ENCODE measurements around the gene HOXB1.

The HOXB1 gene

GRCh38 chr17:48567209-48567608 is 36.4 kb upstream of the HOXB1 start:
- DNase-seq: no peak

DNA sequence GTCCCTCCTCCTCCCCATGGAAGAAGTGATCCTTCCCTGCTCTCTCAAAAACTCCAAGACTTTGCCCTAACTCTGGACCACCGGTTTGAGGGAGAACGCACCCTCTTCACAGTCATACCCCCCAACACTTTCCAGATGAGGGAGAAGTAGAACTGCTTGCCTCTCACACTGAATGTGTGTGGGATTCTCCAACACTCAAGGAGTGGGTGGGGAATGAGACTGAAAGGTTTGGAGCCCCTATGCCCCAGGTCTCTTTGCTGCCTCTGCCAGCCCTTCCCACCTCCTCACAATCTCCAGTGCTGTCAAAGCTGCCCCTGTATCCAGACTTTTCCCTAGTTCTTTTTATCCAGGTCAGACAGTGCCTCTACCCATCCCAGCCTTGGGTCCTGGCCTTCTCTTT is 35.9 kb upstream of the HOXB1 start:
- no peak for DNase-seq

GRCh38 chr17:48565925-48566710 is 35.3 kb upstream of the HOXB1 start:
- DNase-seq: no peak

DNA sequence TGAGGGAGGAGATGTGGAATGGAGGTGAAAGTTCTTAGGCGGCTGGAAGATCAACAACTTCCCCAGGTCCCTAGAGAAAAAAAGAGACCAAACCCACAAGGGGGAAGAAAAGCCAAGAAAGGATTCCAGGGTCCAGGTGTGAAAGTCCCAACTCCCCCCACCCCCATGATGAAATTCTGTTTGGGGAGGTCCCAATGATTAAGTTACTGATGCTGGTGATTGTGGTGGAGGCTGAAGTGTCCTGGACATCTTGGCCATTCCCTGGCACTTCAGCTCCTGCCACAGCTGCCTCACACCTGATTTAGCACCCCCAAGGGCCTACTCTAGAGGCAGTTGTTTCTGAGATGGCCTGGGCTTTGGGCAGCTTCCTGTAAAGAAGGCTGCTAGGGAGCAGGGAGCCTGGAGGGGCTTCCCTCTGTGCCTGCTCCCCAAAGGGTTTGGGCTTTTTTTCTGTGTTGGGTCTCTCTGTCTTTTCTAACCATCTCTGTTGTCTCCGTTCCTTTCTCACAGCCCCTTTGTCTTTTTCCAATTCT is 34.3 kb upstream of the HOXB1 start:
- no peak for DNase-seq

DNA sequence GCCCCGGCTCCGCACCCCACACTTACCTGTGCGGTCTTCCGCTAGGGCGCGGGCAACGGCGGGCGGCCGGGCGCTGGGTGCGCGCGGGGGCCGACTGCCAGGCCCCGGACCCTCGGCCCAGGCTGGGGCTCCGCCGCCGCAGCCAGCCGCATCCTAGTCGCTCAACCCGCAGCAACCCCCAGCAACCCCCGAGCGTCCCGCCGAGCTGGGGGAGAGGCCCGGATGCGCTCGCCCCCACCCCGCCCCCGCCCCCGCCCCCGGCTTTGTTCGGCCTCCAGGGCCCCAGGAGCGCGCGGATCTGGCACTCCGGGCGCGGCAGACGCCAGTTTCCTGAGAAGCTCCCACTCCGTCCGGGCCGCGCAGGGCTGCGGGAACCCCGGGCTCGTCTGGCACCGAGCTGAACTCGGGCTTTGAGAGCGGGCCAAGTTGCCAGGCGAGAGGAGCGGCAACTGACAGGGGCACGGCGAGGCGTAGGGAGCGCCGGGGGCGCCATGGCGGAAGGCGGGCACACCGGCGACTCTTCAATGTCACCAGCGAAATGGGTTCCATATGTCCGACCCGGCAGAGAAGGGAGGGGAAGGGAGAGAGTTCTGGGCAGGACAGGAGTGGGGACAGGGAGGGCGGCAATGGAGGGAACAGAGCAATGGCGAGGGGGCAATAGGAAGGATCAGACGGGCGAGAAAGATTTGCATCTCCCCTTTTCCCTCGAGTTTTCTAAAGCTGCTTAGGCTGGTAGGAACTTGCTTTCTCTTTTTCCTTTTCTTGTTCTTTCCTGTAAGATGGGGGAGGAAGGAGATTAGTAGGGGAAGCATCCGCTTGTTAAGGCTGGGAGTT is 33.6 kb upstream of the HOXB1 start:
- DNase-seq: no peak

GRCh38 chr17:48563867-48564187 is 33.0 kb upstream of the HOXB1 start:
- DNase-seq: no peak

DNA sequence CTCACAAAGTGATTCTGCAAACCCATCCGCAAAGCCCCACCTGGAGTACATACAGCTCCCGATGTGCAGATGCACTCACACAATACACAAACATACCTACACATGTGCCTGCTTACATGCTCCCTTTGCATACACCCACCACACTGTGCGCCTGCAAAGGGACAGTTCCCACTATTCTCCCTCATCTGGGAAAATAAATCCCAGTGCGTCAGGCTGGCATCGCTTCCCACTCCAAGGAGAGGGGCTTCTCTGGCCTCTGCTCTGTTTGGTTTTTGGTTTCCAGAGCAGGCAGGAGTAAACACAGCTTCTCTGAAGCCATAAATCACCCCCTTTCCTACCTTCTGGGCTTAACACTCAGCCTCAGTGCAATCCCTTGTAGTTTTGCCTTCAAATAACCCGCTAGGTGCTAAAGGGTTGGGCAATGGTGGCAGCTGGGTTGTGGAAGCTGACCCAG is 32.6 kb upstream of the HOXB1 start:
- no peak for DNase-seq

- DNase-seq: no peak
Observed at GRCh38 chr17:48562934-48563333, 32.1 kb upstream of the HOXB1 start.

- DNase-seq: no peak
Observed at GRCh38 chr17:48561884-48562810, 31.3 kb upstream of the HOXB1 start.

DNA sequence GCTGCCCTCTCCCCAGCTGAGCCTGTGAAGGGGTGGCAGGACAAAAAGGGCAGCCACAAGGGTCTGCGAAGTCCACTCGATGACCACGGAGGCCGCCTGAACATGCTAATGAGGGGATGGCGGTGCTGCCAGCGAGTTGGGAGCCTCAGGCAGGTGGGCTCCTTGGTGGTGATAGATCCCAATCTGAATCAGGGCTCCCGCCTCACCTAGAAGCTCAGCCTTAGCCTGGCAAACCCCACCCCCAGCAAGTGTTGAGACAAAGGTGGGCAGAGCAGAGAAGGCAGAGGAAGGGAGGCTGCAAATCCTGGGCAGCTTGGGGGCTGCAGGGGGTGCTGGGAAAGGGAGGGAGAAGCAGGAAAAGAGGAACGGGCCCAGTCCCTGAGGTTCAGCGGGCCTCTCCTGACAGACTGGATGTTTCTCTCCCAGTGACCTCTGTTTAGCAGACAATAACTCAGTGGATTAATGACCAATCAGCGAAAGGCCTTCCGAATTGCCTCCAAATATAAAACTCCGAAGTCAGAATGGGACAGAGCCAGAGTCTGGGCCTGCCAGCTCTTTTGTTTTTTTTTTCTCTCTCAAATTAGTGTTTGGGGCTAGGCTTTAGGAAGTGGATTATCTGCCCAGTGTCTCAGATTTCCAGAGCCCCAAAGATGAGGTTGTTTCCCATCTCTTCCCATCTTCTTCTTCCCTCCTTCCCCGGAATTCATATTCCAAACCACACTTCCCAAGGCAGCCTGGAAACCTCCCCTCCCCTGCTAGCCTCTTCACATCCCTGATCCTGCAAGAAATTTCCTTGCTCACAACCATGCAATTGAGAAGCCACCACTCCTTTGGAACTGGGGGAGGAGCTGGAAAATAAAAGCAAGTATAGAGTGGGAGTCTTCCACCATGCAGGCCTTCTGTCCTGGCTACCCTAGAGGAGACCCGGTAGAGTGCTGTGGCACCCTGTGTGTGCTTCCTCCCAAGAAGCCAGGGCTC is 29.3 kb upstream of the HOXB1 start:
- DNase-seq: no peak

DNA sequence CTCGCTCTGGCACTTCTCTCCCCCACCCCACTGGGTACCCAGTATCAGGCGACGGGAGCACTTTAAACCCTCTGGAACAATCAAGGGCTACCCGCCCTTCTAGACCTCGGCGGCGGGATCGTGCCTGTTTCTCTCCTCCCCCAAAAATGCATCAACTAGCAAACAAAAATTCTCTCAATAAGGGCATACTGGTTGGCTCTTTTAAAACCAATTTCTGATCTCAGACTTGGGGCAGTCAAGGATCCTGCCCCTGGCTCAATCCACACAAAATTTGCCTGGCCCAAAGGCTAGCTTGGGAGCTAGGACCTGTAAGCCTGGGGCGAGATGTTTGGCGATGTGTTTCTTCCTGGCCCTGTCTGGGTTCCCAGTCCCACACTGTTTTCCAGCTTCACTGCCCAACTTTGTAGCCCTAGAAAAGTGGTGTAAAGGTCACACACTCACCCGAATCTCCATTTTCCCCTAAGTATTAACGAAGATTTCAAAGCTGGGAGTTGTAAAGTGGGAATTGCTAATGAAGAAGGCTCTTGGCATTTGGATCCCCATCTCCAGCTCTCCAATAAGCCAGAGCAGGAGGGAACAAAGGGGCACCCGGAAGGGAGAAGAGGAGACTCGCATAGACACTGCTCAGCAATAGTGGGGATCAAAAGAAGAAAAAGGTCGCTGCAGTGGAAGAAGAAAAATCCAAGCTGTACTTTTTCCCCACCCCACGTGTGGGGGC is 28.5 kb upstream of the HOXB1 start:
- no peak for DNase-seq

- no peak for DNase-seq
Observed at GRCh38 chr17:48558831-48559121, 28.0 kb upstream of the HOXB1 start.

GRCh38 chr17:48558057-48558830 is 27.4 kb upstream of the HOXB1 start:
- no peak for DNase-seq

GRCh38 chr17:48556576-48557401 is 26.0 kb upstream of the HOXB1 start:
- no peak for DNase-seq

DNA sequence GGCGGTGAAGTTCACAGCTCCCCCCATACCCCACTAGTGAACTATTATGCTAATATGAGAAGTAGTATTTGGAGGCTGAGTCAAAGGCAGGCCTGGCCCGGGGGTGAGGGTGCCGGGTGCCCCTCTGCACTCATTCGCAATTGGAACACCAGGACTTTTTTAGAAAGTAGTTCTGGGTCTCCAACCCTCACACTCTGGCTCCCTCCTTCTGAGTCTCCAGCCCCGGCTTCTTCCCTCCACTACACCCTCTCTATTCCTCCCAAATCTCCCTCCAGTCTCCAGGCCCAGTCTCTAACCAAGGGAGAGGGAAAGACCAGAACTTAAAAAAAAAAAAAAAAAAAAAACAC is 25.4 kb upstream of the HOXB1 start:
- DNase-seq: no peak

- DNase-seq: peak; percentile 50
Observed at GRCh38 chr17:48555258-48556228, 24.7 kb upstream of the HOXB1 start.

DNA sequence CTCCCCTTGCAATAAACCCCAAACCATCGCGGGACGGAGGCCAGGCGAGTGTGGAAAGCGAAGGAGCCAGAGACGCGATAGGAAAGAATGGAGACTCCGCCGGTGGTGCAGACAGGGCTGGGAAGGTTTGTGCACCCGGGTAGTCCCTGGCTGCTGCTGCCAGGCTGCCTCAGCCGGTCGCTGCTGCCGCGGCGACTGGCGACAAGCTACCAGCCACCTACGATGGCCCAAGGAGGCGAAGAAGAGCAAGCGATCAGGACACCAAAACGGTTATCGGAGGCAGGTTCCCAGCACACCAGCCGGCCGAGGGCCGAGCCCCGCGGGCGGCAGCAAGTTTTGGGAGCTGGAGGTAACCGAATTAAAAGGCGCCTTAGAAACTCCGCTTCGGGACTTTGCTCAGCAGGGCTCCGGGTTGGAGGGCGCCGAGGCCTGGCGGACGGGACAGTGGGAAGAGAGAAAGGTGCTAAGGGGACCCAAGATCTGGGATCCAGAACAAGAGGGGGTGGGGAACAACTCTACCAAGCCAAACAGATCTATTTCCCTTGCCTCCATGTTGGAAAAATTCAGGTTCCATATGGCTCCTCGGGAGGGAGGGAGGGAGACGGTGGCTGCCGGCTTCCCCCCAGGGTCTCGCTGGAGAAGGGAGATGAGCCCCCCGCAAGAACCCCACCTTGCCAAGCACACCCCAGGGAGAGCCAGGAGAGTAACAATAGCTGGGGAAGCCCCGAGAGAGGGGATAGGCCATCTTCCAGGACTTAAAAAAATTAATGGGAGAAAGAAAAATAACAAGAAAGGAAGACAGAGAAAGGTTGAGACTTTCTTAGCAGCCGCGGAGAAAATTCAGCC is 23.8 kb upstream of the HOXB1 start:
- no peak for DNase-seq

Data from DMS79 (cell line).